Large intestine (tissue), 3 donors: Measurements from ENCODE around the gene CREBBP. TPM values are rescaled to one million over a fixed set of nuclear protein-coding genes. Genes with fewer than 3 reads are reported as not detected.

Experiments
- DNase-seq, 2 donors: peaks; one replicate each; pipeline versions ENCODE4 v3.0.0 to v3.0.0-alpha.2; 2013
- H3K27ac ChIP-seq: one replicate; pipeline ENCODE4 v1.5.1; 2013; ENCODE audit warnings: low read length
- H3K27me3 ChIP-seq: 2 replicates; pipeline ENCODE4 v1.6.1; 2013; ENCODE audit warnings: low read length; ENCODE audit not compliant: control insufficient read depth, insufficient read depth
- H3K36me3 ChIP-seq: 2 replicates; pipeline ENCODE4 v1.6.1; 2013; ENCODE audit warnings: low read length; ENCODE audit not compliant: control insufficient read depth, insufficient read depth
- H3K4me1 ChIP-seq: one replicate; pipeline ENCODE4 v1.6.1; 2013; ENCODE audit warnings: low read length; ENCODE audit not compliant: control insufficient read depth, insufficient read depth
- H3K4me3 ChIP-seq: one replicate; pipeline ENCODE4 v1.5.1; 2013; ENCODE audit warnings: low read length
- H3K9me3 ChIP-seq: one replicate; pipeline ENCODE4 v1.6.1; 2013; ENCODE audit warnings: mild to moderate bottlenecking, low read depth, low read length, moderate library complexity; ENCODE audit not compliant: control insufficient read depth
- WGBS: methylation state at CpG from one replicate; pipeline ENCODE4 v1.1.5; 2013; ENCODE audit warnings: low lambda C conversion rate; ENCODE audit not compliant: insufficient coverage; 5-methylcytosine and 5-hydroxymethylcytosine counted together
- polyA plus RNA-seq: library from polyadenylated mRNA; unstranded; fragments of 120-200 nt; gene quantifications from one replicate; pipeline ENCODE4 v1.2.1, GENCODE V29; 2013

The CREBBP gene
- polyA plus RNA-seq, 1 donor: 46.6 TPM

- no peak for DNase-seq
- Histone ChIP-seq H3K27me3 (no peaks in the 10 kb centered on the region), H3K27ac (no peak overlapping the region), H3K4me3 (no peak overlapping the region), H3K36me3 (peaks cover 6% of the 10 kb centered on the region), H3K4me1 (peaks cover 16% of the 10 kb centered on the region), H3K9me3 (no peaks in the 10 kb centered on the region)
- WGBS: no CpG with 5 or more reads among the region's 12 CpGs
Observed at GRCh38 chr16:3872216-3872895, 8.2 kb downstream of the CREBBP start.

GRCh38 chr16:3868967-3869366, 11.5 kb downstream of the CREBBP start:
- peaks cover 4% of the 10 kb centered on the region for H3K4me1 ChIP-seq
- H3K36me3 ChIP-seq: peaks cover 4% of the 10 kb centered on the region
- WGBS: no CpG with 5 or more reads among the region's 3 CpGs
- no peak overlapping the region for H3K4me3 ChIP-seq
- H3K27me3 ChIP-seq: no peaks in the 10 kb centered on the region
- no peak for DNase-seq
- H3K9me3 ChIP-seq: no peaks in the 10 kb centered on the region
- no peak overlapping the region for H3K27ac ChIP-seq

GRCh38 chr16:3868556-3868955, 12.0 kb downstream of the CREBBP start:
- H3K9me3 ChIP-seq: no peaks in the 10 kb centered on the region
- H3K4me3 ChIP-seq: no peak overlapping the region
- peaks cover under 1% of the 10 kb centered on the region for H3K4me1 ChIP-seq
- no peak for DNase-seq
- no CpG with 5 or more reads among the region's 8 CpGs for WGBS
- peaks cover 5% of the 10 kb centered on the region for H3K36me3 ChIP-seq
- no peak overlapping the region for H3K27ac ChIP-seq
- H3K27me3 ChIP-seq: no peaks in the 10 kb centered on the region

GRCh38 chr16:3866703-3867431, 13.6 kb downstream of the CREBBP start:
- H3K27me3 ChIP-seq: no peaks in the 10 kb centered on the region
- H3K27ac ChIP-seq: no peak overlapping the region
- peaks cover 5% of the 10 kb centered on the region for H3K4me1 ChIP-seq
- no peak overlapping the region for H3K4me3 ChIP-seq
- H3K9me3 ChIP-seq: no peaks in the 10 kb centered on the region
- WGBS: 54% methylated on average over 2 of the region's 4 CpGs
- no peak for DNase-seq
- peaks cover 5% of the 10 kb centered on the region for H3K36me3 ChIP-seq

- no peak overlapping the region for H3K4me3 ChIP-seq
- 89% methylated on average over 1 of the region's 3 CpGs for WGBS
- no peaks in the 10 kb centered on the region for H3K27me3 ChIP-seq
- H3K36me3 ChIP-seq: peaks cover 5% of the 10 kb centered on the region
- H3K4me1 ChIP-seq: peaks cover 8% of the 10 kb centered on the region
- no peak for DNase-seq
- no peaks in the 10 kb centered on the region for H3K9me3 ChIP-seq
- no peak overlapping the region for H3K27ac ChIP-seq
Observed at GRCh38 chr16:3865241-3865640, 15.3 kb downstream of the CREBBP start.

- Histone ChIP-seq H3K27ac (no peak overlapping the region), H3K27me3 (no peaks in the 10 kb centered on the region), H3K4me1 (peaks cover 8% of the 10 kb centered on the region), H3K9me3 (no peaks in the 10 kb centered on the region), H3K36me3 (peaks cover 4% of the 10 kb centered on the region), H3K4me3 (no peak overlapping the region)
- no CpG with 5 or more reads among the region's 5 CpGs for WGBS
- no peak for DNase-seq
Observed at GRCh38 chr16:3864562-3864961, 16.0 kb downstream of the CREBBP start.

- Histone ChIP-seq H3K36me3 (peaks cover 3% of the 10 kb centered on the region), H3K4me1 (peaks cover 8% of the 10 kb centered on the region), H3K27ac (no peak overlapping the region), H3K4me3 (no peak overlapping the region), H3K27me3 (no peaks in the 10 kb centered on the region), H3K9me3 (no peaks in the 10 kb centered on the region)
- DNase-seq: no peak
- WGBS: no CpG with 5 or more reads among the region's 5 CpGs
Observed at GRCh38 chr16:3863587-3863986, 16.9 kb downstream of the CREBBP start.

- Histone ChIP-seq H3K4me1 (peaks cover 11% of the 10 kb centered on the region), H3K4me3 (no peak overlapping the region), H3K27me3 (no peaks in the 10 kb centered on the region), H3K36me3 (peaks cover 3% of the 10 kb centered on the region), H3K27ac (no peak overlapping the region), H3K9me3 (no peaks in the 10 kb centered on the region)
- peak in 1 of 2 donors; percentile 18 for DNase-seq
- no CpG with 5 or more reads among the region's 12 CpGs for WGBS
Observed at GRCh38 chr16:3861808-3862451, 18.6 kb downstream of the CREBBP start.

GRCh38 chr16:3859889-3860288, 20.6 kb downstream of the CREBBP start:
- no peaks in the 10 kb centered on the region for H3K9me3 ChIP-seq
- no CpG with 5 or more reads among the region's 7 CpGs for WGBS
- peaks cover 11% of the 10 kb centered on the region for H3K4me1 ChIP-seq
- no peak overlapping the region for H3K4me3 ChIP-seq
- no peak for DNase-seq
- no peaks in the 10 kb centered on the region for H3K27me3 ChIP-seq
- peaks cover 3% of the 10 kb centered on the region for H3K36me3 ChIP-seq
- H3K27ac ChIP-seq: no peak overlapping the region

- Histone ChIP-seq H3K36me3 (no peaks in the 10 kb centered on the region), H3K4me1 (peaks cover 11% of the 10 kb centered on the region), H3K27me3 (no peaks in the 10 kb centered on the region), H3K9me3 (no peaks in the 10 kb centered on the region), H3K4me3 (no peak overlapping the region), H3K27ac (no peak overlapping the region)
- DNase-seq: no peak
Observed at GRCh38 chr16:3858801-3859200, 21.7 kb downstream of the CREBBP start.
